HG03571 (cell line): ENCODE results near the gene TRABD2B.

Experiments used
- ATAC-seq: cut with Tn5 transposase; IDR thresholded peaks from one replicate; pipeline ENCODE4 v1.9.1; 2021; ENCODE audit not compliant: unreplicated experiment

Gene TRABD2B

DNA sequence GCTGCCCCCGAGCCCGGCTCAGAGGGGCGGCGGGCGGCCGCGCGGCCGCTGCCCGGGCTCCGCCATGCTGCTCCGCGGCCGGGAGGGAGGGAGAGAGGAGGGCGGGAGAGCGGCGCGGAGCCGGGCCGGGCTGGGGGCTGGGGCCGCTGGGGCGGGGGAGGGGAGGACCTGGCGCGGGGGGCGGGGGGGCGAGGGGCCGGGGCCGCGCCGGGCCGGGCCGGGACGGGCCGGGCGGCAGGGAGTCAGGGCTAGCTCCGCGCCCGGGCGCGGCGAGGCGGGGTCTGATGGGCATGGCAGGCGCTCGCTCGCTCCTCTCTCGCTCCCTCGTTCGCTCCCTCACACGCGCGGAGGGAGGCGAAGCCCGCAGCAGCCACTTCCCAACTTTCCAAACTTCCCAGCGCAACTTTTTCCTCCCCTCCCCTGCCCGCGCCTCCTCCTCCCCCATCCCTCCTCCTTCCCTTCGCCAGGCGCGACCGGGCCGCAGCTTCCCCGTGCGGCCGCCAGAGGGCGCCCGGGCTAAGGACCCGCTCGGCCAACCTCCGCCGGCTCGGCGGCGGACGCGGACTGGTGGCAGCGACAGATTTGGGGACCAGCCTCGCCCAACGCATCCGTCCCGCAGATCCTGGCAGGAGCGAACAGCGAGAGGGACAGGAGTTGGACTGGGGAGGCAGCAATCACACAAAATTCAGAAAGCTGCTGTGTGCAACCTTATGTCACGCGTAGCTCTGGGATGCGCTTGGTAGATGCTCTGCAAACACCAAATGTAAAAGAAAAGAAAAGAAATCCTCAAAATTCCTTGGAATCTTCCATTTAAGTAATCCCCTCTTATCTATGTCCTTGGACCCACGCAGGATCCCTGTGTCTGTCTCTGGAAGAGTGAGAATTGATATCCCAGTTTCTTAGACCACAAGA lies at the start of gene TRABD2B:
TRABD2B (minus strand) TSS at position 97 of the 912 bp plus-strand sequence.
- peak; percentile 86 for ATAC-seq

DNA sequence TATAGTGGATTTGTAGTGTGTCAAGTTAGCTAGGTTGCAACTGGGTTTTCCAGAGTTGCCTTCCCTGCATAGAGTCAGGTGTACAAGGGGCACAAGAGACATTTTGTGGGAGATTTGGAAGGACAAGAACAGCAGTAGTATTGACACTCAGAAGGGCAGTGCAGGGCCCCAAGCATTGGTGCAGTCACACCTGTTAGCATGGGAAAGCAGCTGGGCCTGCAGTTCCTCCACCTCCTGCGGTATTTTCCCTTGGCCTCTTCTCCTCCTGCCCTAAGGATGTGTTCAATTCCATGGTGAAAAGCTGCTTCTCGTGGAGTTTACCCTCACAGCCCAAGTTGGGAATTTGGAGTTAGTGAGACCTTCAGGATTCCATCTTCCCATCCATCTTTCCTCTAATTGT lies 47.1 kb upstream of the TRABD2B start:
- no peak for ATAC-seq

DNA sequence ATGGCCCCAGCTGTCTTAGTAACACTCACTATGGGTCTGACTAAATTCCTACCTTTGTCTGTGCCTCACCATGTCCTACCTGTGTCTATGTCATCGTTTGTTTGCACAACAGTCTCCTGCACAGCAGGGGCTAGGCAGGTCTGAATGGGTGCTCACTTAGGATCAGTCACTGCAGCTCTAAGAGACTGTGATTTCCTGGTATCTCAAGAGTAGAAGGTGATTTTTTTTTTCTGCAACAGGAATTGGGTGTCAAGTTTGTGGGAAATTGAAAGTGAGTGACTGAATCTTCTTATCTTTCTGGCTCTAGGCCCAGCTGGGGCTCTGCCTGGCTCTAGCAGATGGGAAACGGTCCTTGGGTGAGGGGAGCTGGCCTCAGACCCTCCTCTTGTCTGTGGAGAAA lies 46.4 kb upstream of the TRABD2B start:
- ATAC-seq = no peak

DNA sequence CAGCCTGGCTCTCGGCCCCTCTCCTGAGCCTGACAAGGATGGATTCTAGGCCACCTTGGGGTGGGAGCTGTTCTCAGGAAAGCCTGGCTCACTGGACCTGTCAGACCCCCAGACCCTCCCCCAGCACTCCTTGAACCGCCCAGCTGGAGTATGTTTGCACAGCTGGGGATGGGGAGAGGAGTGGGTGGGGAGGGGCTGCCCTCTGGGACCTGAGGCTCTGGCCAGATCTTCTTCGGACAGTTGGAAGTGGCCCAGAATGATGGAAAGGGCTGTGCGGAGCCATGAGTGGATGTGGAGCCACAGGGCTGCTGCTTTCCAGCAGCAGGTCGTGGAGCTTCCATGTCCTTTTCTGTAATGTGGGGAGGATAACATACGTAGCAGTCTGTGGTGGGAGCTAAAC lies 43.0 kb upstream of the TRABD2B start:
- ATAC-seq = no peak

DNA sequence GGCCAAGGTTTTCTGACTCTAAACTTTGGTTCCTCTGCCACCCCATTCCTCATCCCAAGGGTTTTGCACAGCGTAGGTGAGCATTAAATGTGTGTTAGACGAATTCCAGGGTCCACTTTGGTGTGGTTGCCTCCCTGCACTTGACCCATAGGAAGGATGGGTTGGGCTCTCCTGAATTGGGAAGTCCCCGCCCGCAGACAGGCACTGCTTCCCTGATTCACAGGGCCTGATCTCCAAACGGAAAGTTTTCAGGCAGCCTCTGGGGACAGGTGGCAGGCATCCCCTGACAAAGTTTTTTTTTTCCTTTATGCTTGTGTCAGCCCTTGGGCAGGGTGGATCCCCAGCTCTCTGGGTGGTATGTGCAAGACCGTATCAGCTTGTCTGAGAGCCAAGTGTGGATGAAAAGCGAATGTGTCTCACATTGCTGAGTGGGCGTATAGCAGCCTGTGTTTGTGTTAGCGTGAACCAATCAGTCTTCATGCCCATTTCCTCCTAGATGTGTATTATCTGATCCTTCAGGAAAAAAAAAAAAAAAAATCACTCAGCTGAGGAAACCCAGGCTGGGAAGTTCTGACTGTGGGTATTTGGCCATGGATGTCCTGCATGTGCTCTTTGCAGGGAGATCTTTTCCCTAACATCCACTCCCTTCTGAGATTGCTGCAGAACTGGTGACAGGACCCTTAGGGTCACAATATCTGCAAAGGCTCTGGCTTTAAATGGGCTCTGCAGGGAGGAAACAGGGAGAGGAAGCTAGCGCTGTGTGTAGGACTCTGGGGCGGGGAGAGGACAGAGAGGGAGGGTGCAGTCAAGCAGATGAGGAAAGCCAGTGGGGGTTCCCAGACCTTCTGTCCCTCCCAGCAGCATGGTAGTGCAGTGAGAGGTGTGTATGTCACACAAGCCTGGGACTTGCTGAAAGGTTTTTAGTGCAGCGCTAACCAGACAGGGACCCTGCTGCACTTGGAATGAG lies 42.2 kb upstream of the TRABD2B start:
- ATAC-seq = no peak

DNA sequence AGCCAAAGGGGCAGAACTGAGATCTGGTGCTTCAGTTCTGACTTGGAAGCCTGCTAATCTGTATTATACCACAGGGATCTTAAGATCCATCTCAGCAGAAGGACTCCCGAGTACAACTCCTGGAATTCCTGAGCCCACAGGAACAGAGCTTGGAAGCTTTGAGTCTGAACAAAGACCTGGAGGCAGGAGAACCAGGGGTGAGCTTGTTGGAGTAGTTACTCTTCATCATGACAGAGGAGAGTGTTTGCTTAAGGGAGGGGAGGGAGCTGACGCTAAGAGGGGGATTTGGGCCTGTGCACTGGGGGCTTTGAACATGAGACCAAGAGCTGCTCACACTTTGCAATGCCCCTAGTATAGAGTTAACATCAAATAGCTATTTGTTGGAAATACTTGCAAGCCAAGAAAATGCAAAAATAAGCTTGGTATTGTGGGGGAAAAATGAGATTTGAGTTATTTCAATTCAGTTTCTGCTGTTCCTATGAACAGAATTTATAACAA lies 41.1 kb upstream of the TRABD2B start:
- ATAC-seq = no peak

DNA sequence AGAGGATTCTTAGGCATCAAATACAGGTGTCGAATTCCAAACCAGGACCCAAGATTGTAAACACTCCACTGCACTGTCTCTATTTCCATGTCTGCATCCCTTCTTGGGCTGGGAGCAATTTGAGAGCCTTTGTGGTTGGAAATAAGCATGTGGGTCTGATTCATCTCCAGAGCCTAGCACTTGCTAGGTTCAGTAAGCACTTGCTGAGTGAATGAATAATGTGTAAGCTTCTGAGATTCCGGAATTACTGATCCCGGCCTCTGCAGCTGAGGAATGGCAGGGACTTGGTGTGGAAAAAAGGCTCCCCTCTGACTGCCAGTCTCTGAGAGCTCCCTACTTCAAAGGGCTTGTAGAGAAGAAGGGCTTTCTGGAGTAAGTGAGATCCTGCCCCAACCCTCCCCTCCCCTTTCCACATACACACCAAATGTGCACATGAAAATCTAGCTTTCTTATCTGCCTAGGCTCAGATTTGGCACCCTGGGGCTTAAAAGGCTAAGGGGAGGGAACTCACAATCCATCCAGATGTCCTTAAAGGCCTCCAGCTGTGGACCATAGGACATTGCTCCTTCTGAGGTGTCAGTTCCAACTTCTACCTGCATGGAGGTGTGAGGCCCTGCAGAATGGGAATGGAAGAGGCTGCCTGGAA lies 39.6 kb upstream of the TRABD2B start:
- ATAC-seq = no peak

DNA sequence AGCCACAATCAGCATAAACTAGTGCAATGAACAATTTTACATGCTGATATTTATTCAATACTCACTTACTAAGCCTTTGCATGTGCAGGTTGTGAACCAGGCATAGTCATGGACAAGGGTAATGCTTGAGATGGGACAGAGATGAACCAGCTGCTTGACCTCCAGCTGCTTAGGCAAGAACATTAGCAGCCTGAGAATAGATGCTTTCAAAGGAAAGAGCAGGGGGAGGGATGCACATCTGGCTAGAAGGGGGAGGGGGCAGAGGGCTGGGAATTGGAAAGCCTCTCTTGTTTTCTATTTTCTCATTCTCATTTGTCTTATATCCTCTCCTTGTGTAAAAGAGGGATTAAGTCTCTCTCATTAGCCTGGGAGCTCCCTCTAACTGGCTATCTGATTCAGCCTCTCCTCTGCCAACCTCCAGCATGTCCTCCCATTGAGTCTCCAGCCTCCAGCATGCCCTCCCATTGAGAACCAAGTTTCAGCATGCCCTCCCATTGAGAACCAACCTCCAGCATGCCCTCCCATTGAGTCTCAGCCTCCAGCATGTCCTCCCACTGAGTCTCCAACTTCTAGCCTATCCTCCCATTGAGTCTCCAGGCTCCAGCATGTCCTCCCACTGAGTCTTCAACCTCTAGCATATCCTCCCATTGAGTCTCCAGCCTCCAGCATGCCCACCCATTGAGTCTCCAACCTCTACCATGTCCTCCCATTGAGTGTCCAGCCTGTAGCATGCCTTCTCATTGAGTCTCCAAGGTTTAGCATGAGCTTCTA lies 38.4 kb upstream of the TRABD2B start:
- no peak for ATAC-seq

DNA sequence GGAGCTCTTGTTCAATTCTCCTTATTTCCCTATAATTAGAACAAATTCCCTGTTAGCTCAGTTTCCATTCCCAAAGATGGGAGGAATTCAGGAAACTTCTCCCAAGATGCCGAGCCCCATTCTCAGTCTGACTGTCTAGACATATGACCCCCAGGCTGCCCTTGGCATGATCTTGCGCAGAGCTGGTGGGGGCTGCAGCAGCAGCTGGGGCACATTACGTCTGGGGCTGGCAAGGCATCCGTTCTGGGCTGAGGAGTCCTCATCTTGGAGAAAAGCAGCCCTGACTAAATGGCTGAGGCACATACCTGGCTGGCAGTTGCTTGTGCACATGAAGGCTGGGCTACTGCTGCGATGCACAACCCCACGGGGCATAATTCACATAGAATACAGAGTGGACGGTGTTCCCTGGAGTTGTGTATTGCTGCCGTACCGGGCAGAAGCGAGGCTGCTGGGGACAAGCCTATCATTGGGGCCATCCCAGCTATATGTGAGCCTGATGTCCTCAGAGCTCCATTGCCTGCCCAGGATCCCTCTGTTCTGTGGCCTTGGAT lies 36.4 kb upstream of the TRABD2B start:
- ATAC-seq = no peak

DNA sequence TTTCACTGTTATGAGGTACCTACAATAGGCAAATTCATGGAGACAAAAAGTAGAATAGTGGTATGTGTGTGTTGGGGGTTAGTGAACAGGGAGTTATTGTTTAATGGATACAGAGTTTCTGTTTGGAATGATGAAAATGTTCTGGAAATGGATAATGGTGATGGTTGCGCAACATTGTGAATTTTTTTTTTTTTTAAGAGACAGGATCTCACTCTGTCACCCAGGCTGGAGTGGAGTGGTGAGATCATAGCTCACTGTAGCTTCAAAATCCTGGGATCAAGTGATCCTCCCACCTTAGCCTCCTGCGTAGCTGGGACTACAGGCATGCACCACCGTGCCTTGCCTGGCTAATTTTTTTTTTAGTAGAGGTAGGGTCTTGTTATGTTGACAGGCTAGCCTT lies 34.5 kb upstream of the TRABD2B start:
- no peak for ATAC-seq

DNA sequence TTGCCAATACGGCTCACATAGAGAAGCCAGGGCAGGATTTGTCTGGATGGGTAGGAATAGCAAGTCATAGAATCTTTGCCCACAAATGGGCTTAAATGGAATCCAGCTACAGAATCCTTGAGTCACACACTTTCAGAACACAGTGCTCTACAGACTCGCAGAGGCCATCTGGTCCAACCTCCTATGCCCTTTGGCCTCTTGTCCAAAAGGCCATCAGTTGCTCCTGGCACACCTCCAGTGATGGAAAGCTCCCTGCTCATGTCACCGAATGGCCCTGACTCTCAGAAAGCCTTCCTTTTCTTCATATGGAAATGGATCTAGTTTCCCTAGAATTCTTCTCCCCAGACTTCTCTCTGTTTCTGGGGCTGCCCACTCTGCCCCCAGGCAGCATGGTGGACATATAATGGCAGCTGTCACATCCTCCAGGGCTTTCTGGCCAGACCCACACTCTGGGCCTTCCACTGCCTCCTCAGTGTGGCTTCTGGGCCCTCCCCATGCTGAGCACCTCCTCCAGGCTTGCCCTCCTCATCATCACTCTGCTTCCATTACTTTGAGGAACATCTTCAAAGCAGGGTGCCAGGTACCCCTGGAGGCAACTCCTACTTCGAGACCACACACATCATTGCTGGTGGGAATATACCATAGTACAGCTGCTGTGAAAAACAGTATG lies 33.6 kb upstream of the TRABD2B start:
- no peak for ATAC-seq

DNA sequence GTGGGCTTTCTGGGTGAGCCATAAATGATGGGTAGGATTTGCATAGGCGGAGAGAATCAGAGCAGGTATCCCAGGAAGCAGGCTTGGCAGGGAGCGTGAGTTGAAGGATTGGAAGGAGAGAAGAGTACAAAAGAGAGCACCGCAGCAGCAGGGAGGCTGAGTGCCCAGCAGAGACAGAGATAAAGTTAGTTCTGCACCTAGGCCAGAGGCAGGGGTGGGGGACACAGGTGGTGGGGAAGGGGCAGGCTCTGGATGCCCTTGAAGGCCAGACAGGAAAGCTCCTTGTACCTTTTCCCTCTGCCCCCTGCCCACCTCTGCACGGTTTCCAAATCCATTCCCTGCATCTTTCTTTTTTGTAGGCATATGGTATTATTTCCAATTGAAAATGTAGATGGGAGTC lies 33.0 kb upstream of the TRABD2B start:
- no peak for ATAC-seq

DNA sequence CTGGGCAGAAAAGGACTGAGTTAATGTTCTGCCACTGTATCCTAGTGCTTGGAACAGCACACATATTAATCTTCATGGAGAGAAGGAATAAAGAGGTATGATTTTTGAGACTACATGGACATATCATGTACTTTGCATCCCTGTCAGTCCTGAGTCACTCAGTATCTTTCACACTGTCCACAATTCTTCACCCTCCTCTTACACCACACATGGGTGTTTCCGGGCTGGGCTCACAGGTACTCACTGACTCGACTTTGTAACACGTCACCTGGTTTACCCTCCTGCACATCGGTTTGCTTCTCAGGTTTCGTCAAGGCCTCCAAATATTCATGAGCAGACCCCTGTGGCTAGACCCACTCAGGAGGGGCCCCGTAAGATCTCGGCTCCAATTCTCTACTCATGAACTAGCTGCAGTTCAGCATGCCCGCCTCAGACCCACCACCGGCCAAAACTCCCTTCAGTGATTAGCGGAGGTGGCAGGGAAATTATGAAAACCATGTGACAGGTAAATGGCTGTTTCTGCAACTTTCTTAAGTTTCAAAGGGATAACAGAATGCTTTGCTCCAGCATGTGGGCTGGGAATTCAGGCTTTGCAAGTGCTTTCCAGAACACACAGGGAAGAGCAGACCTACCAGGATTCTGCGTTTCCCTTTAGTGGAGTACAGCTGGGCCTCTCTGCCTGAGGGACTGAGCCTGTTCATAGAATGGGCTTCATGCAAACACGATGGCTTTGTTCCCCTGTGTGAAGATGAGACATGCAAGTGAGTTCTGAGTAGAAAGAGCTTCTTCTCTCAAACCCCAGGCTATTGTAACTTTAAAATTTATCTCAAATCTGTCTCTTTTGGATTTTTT lies 31.3 kb upstream of the TRABD2B start:
- no peak for ATAC-seq

DNA sequence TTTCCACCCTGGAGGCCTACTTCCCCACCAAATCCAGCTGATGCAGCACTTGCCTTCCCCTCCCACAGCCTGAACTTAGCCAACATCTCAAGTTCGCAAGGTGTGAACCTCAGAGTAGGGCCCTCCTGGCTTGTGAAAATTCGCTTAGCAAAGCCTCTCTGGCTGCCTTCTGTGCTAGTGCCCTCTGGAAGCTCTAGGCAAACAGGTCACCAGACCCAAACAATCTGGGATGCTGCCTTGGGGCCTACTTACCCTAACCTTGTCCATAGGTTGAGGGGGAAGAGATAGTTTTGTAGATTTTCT lies 30.3 kb upstream of the TRABD2B start:
- no peak for ATAC-seq

DNA sequence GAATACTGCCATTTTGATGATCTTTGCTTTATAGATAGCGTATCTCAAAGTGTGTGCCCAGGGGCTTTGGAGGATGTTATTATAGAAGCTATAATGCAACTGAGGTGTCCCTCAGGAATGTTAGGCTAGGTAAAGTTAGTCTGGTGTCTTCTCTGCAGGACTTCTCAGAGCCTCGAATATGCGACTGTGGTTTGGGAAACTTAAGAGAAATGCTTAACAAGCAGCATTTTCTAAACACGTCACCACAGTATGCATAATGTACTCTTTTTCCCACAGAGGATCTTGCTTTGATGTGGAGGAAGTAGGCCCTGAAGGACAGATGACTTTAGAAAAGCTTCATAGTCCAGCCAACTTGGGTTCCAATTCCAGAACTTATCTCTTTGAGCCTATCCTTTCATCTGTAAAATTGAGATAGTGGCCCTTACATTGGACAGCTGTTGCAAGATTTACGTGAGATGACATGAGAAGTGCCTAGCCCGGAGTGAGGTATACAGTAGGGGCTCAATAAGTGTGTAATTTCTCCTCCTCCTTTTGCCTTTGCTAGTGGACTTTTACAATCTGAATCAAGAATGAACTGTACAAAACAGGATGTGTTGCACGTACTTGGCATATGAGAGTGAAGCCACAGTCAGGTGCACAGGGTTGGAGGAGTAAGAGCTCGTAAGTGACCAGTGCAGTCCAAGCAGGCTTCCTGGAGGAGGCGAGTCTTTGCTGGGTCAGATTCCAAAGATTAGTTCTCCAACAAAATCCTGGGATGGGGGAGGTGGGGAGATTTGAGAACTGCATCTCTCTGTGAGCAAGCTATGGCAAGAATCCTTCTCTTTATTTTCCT lies 29.7 kb upstream of the TRABD2B start:
- no peak for ATAC-seq

DNA sequence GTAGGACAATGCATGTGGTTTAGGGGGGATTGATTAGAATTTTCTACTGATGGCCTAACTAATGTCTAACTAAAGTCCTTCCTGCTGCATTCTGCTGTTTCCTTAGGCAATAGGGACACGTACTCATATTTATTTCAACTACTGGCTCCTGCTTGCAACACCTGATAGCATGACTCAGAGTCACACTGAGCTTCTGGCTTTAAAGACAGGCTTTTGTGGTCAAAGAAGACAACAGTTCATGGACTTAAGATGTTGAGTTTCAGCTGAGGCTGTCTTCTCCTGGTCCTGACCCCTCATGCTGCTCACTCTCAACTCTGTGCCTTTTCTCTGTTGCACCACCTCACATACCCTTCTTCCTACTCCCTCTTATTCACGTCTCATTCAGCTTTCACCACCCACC lies 29.1 kb upstream of the TRABD2B start:
- no peak for ATAC-seq

DNA sequence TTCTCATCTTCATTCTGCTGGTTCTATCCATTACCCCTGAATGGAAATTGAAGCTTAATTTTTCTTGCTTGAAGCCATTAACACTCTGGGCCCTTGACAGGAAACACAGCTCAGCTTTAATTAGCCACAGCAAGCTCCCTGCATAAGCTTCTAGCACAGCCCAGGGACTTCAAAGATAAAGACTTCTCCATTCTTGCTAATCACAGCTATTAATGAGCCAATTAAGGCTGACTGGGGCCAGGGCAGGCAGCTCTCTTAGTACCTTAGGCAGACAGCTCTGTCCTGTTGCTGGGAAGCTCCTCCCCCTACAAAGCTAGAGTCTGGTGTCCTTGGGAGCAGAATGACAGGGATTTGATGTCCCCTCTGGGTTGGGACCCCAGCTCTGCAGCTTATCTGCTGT lies 27.9 kb upstream of the TRABD2B start:
- ATAC-seq = no peak

DNA sequence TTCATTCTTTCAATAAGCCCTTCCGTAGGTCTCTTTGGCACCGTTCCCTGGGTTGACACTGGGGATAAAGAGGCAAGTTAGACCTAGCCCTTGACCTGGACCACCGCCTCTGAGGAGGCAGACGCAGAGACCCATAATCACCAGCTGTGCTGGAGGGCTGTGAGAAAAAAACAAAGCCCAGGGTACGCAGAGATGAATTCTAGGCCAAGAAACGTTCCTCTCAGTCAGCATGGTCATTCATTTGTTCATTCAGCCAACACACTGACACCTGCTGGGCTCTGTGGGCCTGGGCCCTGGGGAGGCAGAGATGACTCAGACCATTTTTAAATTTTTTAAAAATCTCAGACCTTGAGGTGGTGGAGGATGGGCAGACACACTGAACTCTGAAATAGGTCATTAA lies 26.3 kb upstream of the TRABD2B start:
- no peak for ATAC-seq
